ENCODE data around the gene PTTG1IP2.

PTTG1IP2 gene

GRCh38 chr7:90503367-90503766 lies 33.9 kb downstream of the PTTG1IP2 start:
- Histone ChIP-seq H2AFZ (ENCODE audit: low read depth, low read length) (no peak overlapping the region), H3K4me3 (ENCODE audit: low read length) (no peak overlapping the region), H3K9me3 (ENCODE audit: insufficient read depth, low read length) (no peaks in the 10 kb centered on the region), H3K4me2 (ENCODE audit: low read length) (no peak overlapping the region), H3K4me1 (ENCODE audit: low read length) (no peaks in the 10 kb centered on the region), H3K79me2 (ENCODE audit: low read length) (no peaks in the 10 kb centered on the region), H3K27me3 (ENCODE audit: low read depth, low read length) (no peaks in the 10 kb centered on the region), H4K20me1 (ENCODE audit: insufficient read depth, low read length) (no peaks in the 10 kb centered on the region), H3K27ac (ENCODE audit: low read length) (no peak overlapping the region), H3K9ac (ENCODE audit: low read length) (no peak overlapping the region), H3K36me3 (replicated peaks; ENCODE audit: low read depth, low read length) (no peaks in the 10 kb centered on the region)
- no peak for TF ChIP-seq EZH2phosphoT487 (IDR thresholded peaks at IDR 0.05; ENCODE audit: low read depth)
- no peak for TF ChIP-seq CTCF (IDR thresholded peaks at IDR 0.05; ENCODE audit: low read depth, low read length)

GRCh38 chr7:90507692-90508091 lies 38.3 kb downstream of the PTTG1IP2 start:
- H3K27me3 ChIP-seq (ENCODE audit: low read depth, low read length) = peaks cover 19% of the 10 kb centered on the region
- no peaks in the 10 kb centered on the region for H3K9me3 ChIP-seq (ENCODE audit: insufficient read depth, low read length)
- H3K4me2 ChIP-seq (ENCODE audit: low read length) = no peak overlapping the region
- no peak overlapping the region for H3K9ac ChIP-seq (ENCODE audit: low read length)
- TF ChIP-seq CTCF (IDR thresholded peaks at IDR 0.05; ENCODE audit: low read depth, low read length) (no peak), EZH2phosphoT487 (IDR thresholded peaks at IDR 0.05; ENCODE audit: low read depth) (no peak)
- no peaks in the 10 kb centered on the region for H3K4me1 ChIP-seq (ENCODE audit: low read length)
- no peak overlapping the region for H3K27ac ChIP-seq (ENCODE audit: low read length)
- no peak overlapping the region for H3K4me3 ChIP-seq (ENCODE audit: low read length)
- H2AFZ ChIP-seq (ENCODE audit: low read depth, low read length) = no peak overlapping the region
- no peaks in the 10 kb centered on the region for H4K20me1 ChIP-seq (ENCODE audit: insufficient read depth, low read length)
- no peaks in the 10 kb centered on the region for H3K79me2 ChIP-seq (ENCODE audit: low read length)
- H3K36me3 ChIP-seq (replicated peaks; ENCODE audit: low read depth, low read length) = no peaks in the 10 kb centered on the region

GRCh38 chr7:90511776-90512175 lies 42.3 kb downstream of the PTTG1IP2 start:
- no peaks in the 10 kb centered on the region for H3K4me1 ChIP-seq (ENCODE audit: low read length)
- H3K4me3 ChIP-seq (ENCODE audit: low read length) = no peak overlapping the region
- peaks cover 20% of the 10 kb centered on the region for H3K27me3 ChIP-seq (ENCODE audit: low read depth, low read length)
- no peak overlapping the region for H3K9ac ChIP-seq (ENCODE audit: low read length)
- no peaks in the 10 kb centered on the region for H4K20me1 ChIP-seq (ENCODE audit: insufficient read depth, low read length)
- H3K4me2 ChIP-seq (ENCODE audit: low read length) = no peak overlapping the region
- H3K79me2 ChIP-seq (ENCODE audit: low read length) = no peaks in the 10 kb centered on the region
- no peaks in the 10 kb centered on the region for H3K36me3 ChIP-seq (replicated peaks; ENCODE audit: low read depth, low read length)
- no peaks in the 10 kb centered on the region for H3K9me3 ChIP-seq (ENCODE audit: insufficient read depth, low read length)
- no peak overlapping the region for H3K27ac ChIP-seq (ENCODE audit: low read length)
- no peak overlapping the region for H2AFZ ChIP-seq (ENCODE audit: low read depth, low read length)
- TF ChIP-seq EZH2phosphoT487 (IDR thresholded peaks at IDR 0.05; ENCODE audit: low read depth) (no peak), CTCF (IDR thresholded peaks at IDR 0.05; ENCODE audit: low read depth, low read length) (no peak)

GRCh38 chr7:90512821-90513254 lies 43.4 kb downstream of the PTTG1IP2 start:
- no peak overlapping the region for H3K9ac ChIP-seq (ENCODE audit: low read length)
- no peak overlapping the region for H3K4me3 ChIP-seq (ENCODE audit: low read length)

More at GRCh38 chr7:90512821-90513254, 43.4 kb downstream of the PTTG1IP2 start:
- no peaks in the 10 kb centered on the region for H3K9me3 ChIP-seq (ENCODE audit: insufficient read depth, low read length)
- no peaks in the 10 kb centered on the region for H3K4me1 ChIP-seq (ENCODE audit: low read length)
- H4K20me1 ChIP-seq (ENCODE audit: insufficient read depth, low read length) = no peaks in the 10 kb centered on the region
- TF ChIP-seq CTCF (IDR thresholded peaks at IDR 0.05; ENCODE audit: low read depth, low read length) = no peak
- no peak for TF ChIP-seq EZH2phosphoT487 (IDR thresholded peaks at IDR 0.05; ENCODE audit: low read depth)
- no peak overlapping the region for H3K27ac ChIP-seq (ENCODE audit: low read length)
- no peaks in the 10 kb centered on the region for H3K36me3 ChIP-seq (replicated peaks; ENCODE audit: low read depth, low read length)
- no peak overlapping the region for H3K4me2 ChIP-seq (ENCODE audit: low read length)
- H3K79me2 ChIP-seq (ENCODE audit: low read length) = no peaks in the 10 kb centered on the region
- H2AFZ ChIP-seq (ENCODE audit: low read depth, low read length) = no peak overlapping the region
- peaks cover 20% of the 10 kb centered on the region for H3K27me3 ChIP-seq (ENCODE audit: low read depth, low read length)
